Activated CD4-positive, alpha-beta T cell treated with anti-CD3 and anti-CD28 coated beads, Interleukin-2, Interleukin-6, amounts not matched to agents 100 ng/mL and 50 ng/mL, durations not matched to agents 16 hours and 8 hours (primary cell): ENCODE results near the gene SPIN2B.

Experiments used
- DNase-seq: peaks from one replicate; pipeline ENCODE4 v3.0.0-alpha.2; 2020

SPIN2B gene

GRCh38 chrX:57070185-57070984, 51.0 kb downstream of the SPIN2B start:
- DNase-seq, result no peak
